Skin of body (tissue), 2 donors: Measurements from ENCODE around the gene CACNG8. TPM values are rescaled to one million over a fixed set of nuclear protein-coding genes. Genes with fewer than 3 reads are reported as not detected.

Source experiments
- DNase-seq: peaks from one replicate; lab custom pipeline; 2025; lab: John Stamatoyannopoulos, UW
- total RNA-seq: library from RNA; depleted of rRNA; stranded (reverse); fragments of >200 nt; gene quantifications from one replicate; pipeline ENCODE4 v1.2.3, GENCODE V29; 2014

CACNG8 gene
- total RNA-seq, 1 donor from 2014 or later, result under 0.01 TPM

- no peak for DNase-seq
Observed at GRCh38 chr19:53992211-53992610, 29.5 kb downstream of the CACNG8 start.

GRCh38 chr19:53992815-53993214 is 30.1 kb downstream of the CACNG8 start:
- DNase-seq, result no peak

- DNase-seq, result no peak
Observed at GRCh38 chr19:53993448-53993847, 30.7 kb downstream of the CACNG8 start.

GRCh38 chr19:53994811-53995210 is 32.1 kb downstream of the CACNG8 start:
- DNase-seq, result no peak

GRCh38 chr19:53998223-53998622 is 35.5 kb downstream of the CACNG8 start:
- DNase-seq, result no peak

- no peak for DNase-seq
Observed at GRCh38 chr19:53999694-54000093, 37.0 kb downstream of the CACNG8 start.

GRCh38 chr19:54001496-54001895 is 38.8 kb downstream of the CACNG8 start:
- DNase-seq, result no peak

GRCh38 chr19:54002495-54003315 is 40.0 kb downstream of the CACNG8 start:
- no peak for DNase-seq

- DNase-seq, result no peak
Observed at GRCh38 chr19:54009440-54009839, 46.7 kb downstream of the CACNG8 start.

GRCh38 chr19:54010474-54010873 is 47.7 kb downstream of the CACNG8 start:
- DNase-seq, result no peak

- no peak for DNase-seq
Observed at GRCh38 chr19:54011507-54012211, 48.9 kb downstream of the CACNG8 start.

- no peak for DNase-seq
Observed at GRCh38 chr19:54013866-54014265, 51.1 kb downstream of the CACNG8 start.

- no peak for DNase-seq
Observed at GRCh38 chr19:54014920-54015560, 52.3 kb downstream of the CACNG8 start.

GRCh38 chr19:54017261-54017660 is 54.5 kb downstream of the CACNG8 start:
- DNase-seq, result no peak

GRCh38 chr19:54021363-54021762 is 58.6 kb downstream of the CACNG8 start:
- no peak for DNase-seq

- no peak for DNase-seq
Observed at GRCh38 chr19:54021932-54022331, 59.2 kb downstream of the CACNG8 start.

- DNase-seq, result no peak
Observed at GRCh38 chr19:54023191-54023590, 60.5 kb downstream of the CACNG8 start.

- no peak for DNase-seq
Observed at GRCh38 chr19:54024660-54025059, 61.9 kb downstream of the CACNG8 start.

- no peak for DNase-seq
Observed at GRCh38 chr19:54026656-54027055, 63.9 kb downstream of the CACNG8 start.

GRCh38 chr19:54029301-54029700 is 66.6 kb downstream of the CACNG8 start:
- no peak for DNase-seq

- DNase-seq, result no peak
Observed at GRCh38 chr19:54029930-54030490, 67.3 kb downstream of the CACNG8 start.
